K562 (cell line): ENCODE data around the gene NDUFS8. TPM values are rescaled to one million over a fixed set of nuclear protein-coding genes. Genes with fewer than 3 reads are reported as not detected.
A peak's percentile ranks its signal among the peaks of the same experiment; 100 is the strongest.

ENCODE experiments used
- ATF1 ChIP-seq, 2 experiments: fragments of 450-650 bp in 1 of 2; IDR thresholded peaks; 2 replicates each; pipeline ENCODE4 v1.6.1; 2016; ENCODE audit warnings: missing compliant biosample characterization in 1 of 2, missing genetic modification characterization in 1 of 2
- BCOR ChIP-seq: fragments of 450-650 bp; IDR thresholded peaks from 2 replicates; pipeline ENCODE4 v1.6.1; 2016
- BRD9 ChIP-seq: fragments of 450-650 bp; IDR thresholded peaks from 2 replicates; pipeline ENCODE4 v1.6.1; 2018; ENCODE audit warnings: low read depth; ENCODE audit not compliant: partially characterized antibody
- POU5F1 ChIP-seq: fragments of 150-350 bp; IDR thresholded peaks from 2 replicates; pipeline ENCODE4 v1.6.1; 2014; ENCODE audit warnings: borderline replicate concordance, low read length, low read depth, mild to moderate bottlenecking; ENCODE audit not compliant: partially characterized antibody
- RERE ChIP-seq: sonication (generic); formaldehyde crosslinking; IDR thresholded peaks from 2 replicates; pipeline ENCODE4 v1.8.0; 2023; ENCODE audit warnings: missing genetic modification reagents, mild to moderate bottlenecking, borderline replicate concordance
- TOE1 ChIP-seq, 2 experiments: fragments of 450-650 bp in 1 of 2; sonication (generic) in 1 of 2; formaldehyde crosslinking in 1 of 2; IDR thresholded peaks; 2 replicates each; pipeline versions ENCODE4 v1.7.1 to v1.8.0; 2016 to 2022; ENCODE audit warnings: borderline replicate concordance in 2 of 2, mild to moderate bottlenecking in 2 of 2, antibody characterized with exemption in 1 of 2, inconsistent platforms in 1 of 2, low read depth in 1 of 2, missing genetic modification reagents in 1 of 2, moderate library complexity in 1 of 2
- ZNF583 ChIP-seq: fragments of 250-450 bp; sonication (Bioruptor Pico); IDR thresholded peaks from 2 replicates; pipeline ENCODE4 v1.4.0; 2020
- polyA plus RNA-seq, 8 experiments: library from polyadenylated mRNA; depleted of rRNA in 4 of 8; stranded (reverse) in 5 of 8; unstranded in 3 of 8; fragments of >200 nt; fragmentation: Nextera tagmentation in 2 of 8; fragmentation: Illumina TruSeq in 1 of 8; extraction: Ambion mirVana in 2 of 8; extraction: Trizol in 1 of 8; gene quantifications; 2 replicates each; pipeline versions ENCODE4 v1.2.1 to v1.2.3, GENCODE V29; 2011 to 2014; ENCODE audit warnings: inconsistent platforms in 1 of 8, missing spikeins in 1 of 8
- total RNA-seq, 7 experiments: library from RNA; depleted of rRNA in 6 of 7; stranded (reverse); fragments of >200 nt in 6 of 7; fragmentation: Illumina TruSeq in 2 of 7; extraction: Trizol in 2 of 7; gene quantifications; 2 replicates each; pipeline versions ENCODE4 v1.2.1 to v1.2.3, GENCODE V29; 2011 to 2021; ENCODE audit warnings: low replicate concordance in 1 of 7
- TF ChIP-seq, protein P1 (sequence below): sonication (generic); formaldehyde crosslinking; IDR thresholded peaks from 2 replicates; pipeline ENCODE4 v1.8.0; 2022; ENCODE audit warnings: missing genetic modification reagents, mild to moderate bottlenecking, borderline replicate concordance
- TF ChIP-seq, protein P2 (sequence below): fragments of 450-650 bp; IDR thresholded peaks from 2 replicates; pipeline ENCODE4 v1.6.1; 2016; ENCODE audit warnings: low read depth

NDUFS8 gene
- total and polyA plus RNA-seq, 9 of the 15 experiments (the other 6 are each of a cell fraction or from before 2014, with no cell fraction given): 36.5 to 351 (median 101) TPM

GRCh38 chr11:68009391-68010089 is 20.9 kb upstream of the NDUFS8 start (continued):
- TF ChIP-seq, protein P1, sequence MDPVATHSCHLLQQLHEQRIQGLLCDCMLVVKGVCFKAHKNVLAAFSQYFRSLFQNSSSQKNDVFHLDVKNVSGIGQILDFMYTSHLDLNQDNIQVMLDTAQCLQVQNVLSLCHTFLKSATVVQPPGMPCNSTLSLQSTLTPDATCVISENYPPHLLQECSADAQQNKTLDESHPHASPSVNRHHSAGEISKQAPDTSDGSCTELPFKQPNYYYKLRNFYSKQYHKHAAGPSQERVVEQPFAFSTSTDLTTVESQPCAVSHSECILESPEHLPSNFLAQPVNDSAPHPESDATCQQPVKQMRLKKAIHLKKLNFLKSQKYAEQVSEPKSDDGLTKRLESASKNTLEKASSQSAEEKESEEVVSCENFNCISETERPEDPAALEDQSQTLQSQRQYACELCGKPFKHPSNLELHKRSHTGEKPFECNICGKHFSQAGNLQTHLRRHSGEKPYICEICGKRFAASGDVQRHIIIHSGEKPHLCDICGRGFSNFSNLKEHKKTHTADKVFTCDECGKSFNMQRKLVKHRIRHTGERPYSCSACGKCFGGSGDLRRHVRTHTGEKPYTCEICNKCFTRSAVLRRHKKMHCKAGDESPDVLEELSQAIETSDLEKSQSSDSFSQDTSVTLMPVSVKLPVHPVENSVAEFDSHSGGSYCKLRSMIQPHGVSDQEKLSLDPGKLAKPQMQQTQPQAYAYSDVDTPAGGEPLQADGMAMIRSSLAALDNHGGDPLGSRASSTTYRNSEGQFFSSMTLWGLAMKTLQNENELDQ (CRISPR knock-in tag): 0 out of 2 replicates have a peak, but pooled peaks have one; percentile 74
- TF ChIP-seq BRD9 (peak; percentile 38), ATF1 (CRISPR knock-in tag; IDR thresholded peaks at IDR 0.05) (no peak), ATF1 (tag; IDR thresholded peaks at IDR 0.05) (peak; percentile 49), TOE1 (IDR thresholded peaks at IDR 0.05; ENCODE audit: borderline replicate concordance) (no peak; the same call in 1 of the 2 replicates), TOE1 (CRISPR knock-in tag; IDR thresholded peaks at IDR 0.05; ENCODE audit: borderline replicate concordance, low read depth) (no peak), BCOR (peak; percentile 65; the same call in 1 of the 2 replicates), RERE (no peak), ZNF583 (no peak), POU5F1 (no peak)
- TF ChIP-seq, protein P2, sequence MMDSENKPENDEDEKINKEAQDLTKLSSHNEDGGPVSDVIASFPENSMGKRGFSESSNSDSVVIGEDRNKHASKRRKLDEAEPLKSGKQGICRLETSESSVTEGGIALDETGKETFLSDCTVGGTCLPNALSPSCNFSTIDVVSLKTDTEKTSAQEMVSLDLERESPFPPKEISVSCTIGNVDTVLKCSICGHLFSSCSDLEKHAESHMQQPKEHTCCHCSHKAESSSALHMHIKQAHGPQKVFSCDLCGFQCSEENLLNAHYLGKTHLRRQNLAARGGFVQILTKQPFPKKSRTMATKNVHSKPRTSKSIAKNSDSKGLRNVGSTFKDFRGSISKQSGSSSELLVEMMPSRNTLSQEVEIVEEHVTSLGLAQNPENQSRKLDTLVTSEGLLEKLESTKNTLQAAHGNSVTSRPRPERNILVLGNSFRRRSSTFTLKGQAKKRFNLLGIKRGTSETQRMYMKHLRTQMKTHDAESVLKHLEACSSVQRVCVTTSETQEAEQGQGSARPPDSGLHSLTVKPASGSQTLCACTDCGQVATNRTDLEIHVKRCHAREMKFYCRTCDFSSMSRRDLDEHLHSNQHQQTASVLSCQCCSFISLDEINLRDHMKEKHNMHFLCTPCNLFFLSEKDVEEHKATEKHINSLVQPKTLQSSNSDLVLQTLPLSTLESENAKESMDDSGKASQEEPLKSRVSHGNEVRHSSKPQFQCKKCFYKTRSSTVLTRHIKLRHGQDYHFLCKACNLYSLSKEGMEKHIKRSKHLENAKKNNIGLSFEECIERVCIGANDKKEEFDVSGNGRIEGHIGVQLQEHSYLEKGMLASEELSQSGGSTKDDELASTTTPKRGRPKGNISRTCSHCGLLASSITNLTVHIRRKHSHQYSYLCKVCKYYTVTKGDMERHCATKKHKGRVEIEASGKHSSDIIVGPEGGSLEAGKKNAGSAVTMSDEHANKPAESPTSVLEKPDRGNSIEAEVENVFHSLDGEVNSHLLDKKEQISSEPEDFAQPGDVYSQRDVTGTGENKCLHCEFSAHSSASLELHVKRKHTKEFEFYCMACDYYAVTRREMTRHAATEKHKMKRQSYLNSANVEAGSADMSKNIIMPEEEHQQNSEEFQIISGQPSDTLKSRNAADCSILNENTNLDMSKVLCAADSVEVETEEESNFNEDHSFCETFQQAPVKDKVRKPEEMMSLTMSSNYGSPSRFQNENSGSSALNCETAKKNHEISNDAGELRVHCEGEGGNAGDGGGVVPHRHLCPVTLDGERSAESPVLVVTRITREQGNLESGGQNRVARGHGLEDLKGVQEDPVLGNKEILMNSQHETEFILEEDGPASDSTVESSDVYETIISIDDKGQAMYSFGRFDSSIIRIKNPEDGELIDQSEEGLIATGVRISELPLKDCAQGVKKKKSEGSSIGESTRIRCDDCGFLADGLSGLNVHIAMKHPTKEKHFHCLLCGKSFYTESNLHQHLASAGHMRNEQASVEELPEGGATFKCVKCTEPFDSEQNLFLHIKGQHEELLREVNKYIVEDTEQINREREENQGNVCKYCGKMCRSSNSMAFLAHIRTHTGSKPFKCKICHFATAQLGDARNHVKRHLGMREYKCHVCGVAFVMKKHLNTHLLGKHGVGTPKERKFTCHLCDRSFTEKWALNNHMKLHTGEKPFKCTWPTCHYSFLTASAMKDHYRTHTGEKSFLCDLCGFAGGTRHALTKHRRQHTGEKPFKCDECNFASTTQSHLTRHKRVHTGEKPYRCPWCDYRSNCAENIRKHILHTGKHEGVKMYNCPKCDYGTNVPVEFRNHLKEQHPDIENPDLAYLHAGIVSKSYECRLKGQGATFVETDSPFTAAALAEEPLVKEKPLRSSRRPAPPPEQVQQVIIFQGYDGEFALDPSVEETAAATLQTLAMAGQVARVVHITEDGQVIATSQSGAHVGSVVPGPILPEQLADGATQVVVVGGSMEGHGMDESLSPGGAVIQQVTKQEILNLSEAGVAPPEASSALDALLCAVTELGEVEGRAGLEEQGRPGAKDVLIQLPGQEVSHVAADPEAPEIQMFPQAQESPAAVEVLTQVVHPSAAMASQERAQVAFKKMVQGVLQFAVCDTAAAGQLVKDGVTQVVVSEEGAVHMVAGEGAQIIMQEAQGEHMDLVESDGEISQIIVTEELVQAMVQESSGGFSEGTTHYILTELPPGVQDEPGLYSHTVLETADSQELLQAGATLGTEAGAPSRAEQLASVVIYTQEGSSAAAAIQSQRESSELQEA: no peak
